HCT116 (cell line): ENCODE data around the gene C17orf67. TPM values are rescaled to one million over a fixed set of nuclear protein-coding genes. Genes with fewer than 3 reads are reported as not detected.

Experiments used
- ATAC-seq: fragments of 200-7000 bp; cut with Tn5 transposase; 2 replicates; pipeline ENCODE4 v1.9.1; 2020; ENCODE audit warnings: mild to moderate bottlenecking, moderate library complexity
- BruUV-seq: library from RNA; stranded (reverse); fragments of 400-500 nt; replicated peaks from 2 replicates; lab custom pipeline; 2021; lab: Mats Ljungman, UMichigan
- CTCF ChIA-PET: fragments of 300-600 bp; sonication (Branson Sonifier 250); formaldehyde crosslinking; loops from one replicate; lab custom pipeline; 2021; ENCODE audit warnings: antibody characterized with exemption; lab: Charles Lee
- POLR2A ChIA-PET: fragments of 300-600, 350-600 bp; sonication (Branson Sonifier 250); formaldehyde crosslinking; loops from one replicate; lab custom pipeline; 2021; ENCODE audit warnings: antibody characterized with exemption; lab: Charles Lee
- RAD21 ChIA-PET, 2 experiments: fragments of 300-600 bp; sonication (Branson Sonifier 250); formaldehyde crosslinking; loops; one replicate each; lab custom pipeline; 2023; ENCODE audit warnings: low total read pairs in 2 of 2; ENCODE audit not compliant: uncharacterized antibody in 2 of 2, unreplicated experiment in 2 of 2, low non-redundant PET in 1 of 2; lab: Charles Lee
- DNase-seq: peaks from one replicate; pipeline ENCODE4 v3.0.0-alpha.2; 2010; ENCODE audit warnings: low read depth, low spot score
- H2AFZ ChIP-seq: fragments of 200-600 bp; shearing (Covaris generic), sonication (generic); 2 replicates; pipeline ENCODE4 v1.6.1; 2017; ENCODE audit warnings: low read depth, mixed run types, mixed read lengths, antibody characterized with exemption, low read length; ENCODE audit not compliant: poor library complexity, severe bottlenecking
- H3K27ac ChIP-seq: 2 replicates; pipeline ENCODE4 v1.5.1; 2012; ENCODE audit warnings: low read depth, low read length
- H3K27me3 ChIP-seq: fragments of 200-600 bp; sonication (generic); 2 replicates; pipeline ENCODE4 v1.6.1; 2016; ENCODE audit warnings: mixed run types, low read length, mixed read lengths; ENCODE audit not compliant: insufficient read depth
- H3K36me3 ChIP-seq, 2 experiments: fragments of 200-500 bp in 1 of 2; fragments of 200-600 bp in 1 of 2; sonication (Bioruptor generic) in 1 of 2; sonication (generic) in 1 of 2; 2 replicates each; pipeline versions ENCODE4 v1.5.1 to v1.6.1; 2014 to 2016; ENCODE audit warnings: low read length in 2 of 2, inconsistent platforms in 1 of 2, mixed read lengths in 1 of 2, mixed run types in 1 of 2; ENCODE audit not compliant: insufficient read depth in 2 of 2, control insufficient read depth in 1 of 2
- H3K4me1 ChIP-seq, 2 experiments: fragments of 200-600 bp in 1 of 2; sonication (generic) in 1 of 2; 2 replicates each; pipeline versions ENCODE4 v1.5.1 to v1.6.1; 2012 to 2017; ENCODE audit warnings: low read length in 2 of 2, inconsistent platforms in 1 of 2, mild to moderate bottlenecking in 1 of 2, mixed read lengths in 1 of 2, mixed run types in 1 of 2, moderate library complexity in 1 of 2; ENCODE audit not compliant: insufficient read depth in 2 of 2, control insufficient read depth in 1 of 2
- H3K4me2 ChIP-seq: fragments of 200-600 bp; sonication (generic); 2 replicates; pipeline ENCODE4 v1.6.1; 2017; ENCODE audit warnings: mixed run types, low read length, mixed read lengths
- H3K4me3 ChIP-seq, 2 experiments: fragments of 200-600 bp in 1 of 2; sonication (generic) in 1 of 2; replicated peaks in 1 of 2; 2 replicates each; pipeline ENCODE4 v1.5.1; 2011 to 2016; ENCODE audit warnings: low read length in 2 of 2, control low read depth in 1 of 2, low read depth in 1 of 2, mild to moderate bottlenecking in 1 of 2, mixed read lengths in 1 of 2, mixed run types in 1 of 2
- H3K79me2 ChIP-seq: fragments of 200-600 bp; sonication (generic); 2 replicates; pipeline ENCODE4 v1.6.1; 2017; ENCODE audit warnings: mild to moderate bottlenecking, mixed run types, low read length, moderate library complexity, mixed read lengths; ENCODE audit not compliant: insufficient read depth
- H3K9ac ChIP-seq: fragments of 200-600 bp; sonication (generic); 2 replicates; pipeline ENCODE4 v1.6.1; 2016; ENCODE audit warnings: low read length, mixed read lengths
- H3K9me2 ChIP-seq: fragments of 200-600 bp; sonication (generic), shearing (Covaris generic); 2 replicates; pipeline ENCODE4 v1.6.1; 2017; ENCODE audit warnings: mixed run types, mild to moderate bottlenecking, moderate library complexity; ENCODE audit not compliant: insufficient read depth
- H3K9me3 ChIP-seq, 2 experiments: fragments of 200-500 bp in 1 of 2; fragments of 200-600 bp in 1 of 2; sonication (Bioruptor generic) in 1 of 2; sonication (generic) in 1 of 2; 2 replicates each; pipeline ENCODE4 v1.6.1; 2014 to 2017; ENCODE audit warnings: low read length in 2 of 2, mixed read lengths in 2 of 2, inconsistent platforms in 1 of 2, low read depth in 1 of 2, mild to moderate bottlenecking in 1 of 2, mixed run types in 1 of 2, moderate library complexity in 1 of 2; ENCODE audit not compliant: control insufficient read depth in 1 of 2, insufficient read depth in 1 of 2
- H4K20me1 ChIP-seq: fragments of 200-600 bp; sonication (generic), shearing (Covaris generic); 2 replicates; pipeline ENCODE4 v1.6.1; 2017; ENCODE audit warnings: mixed run types, mild to moderate bottlenecking, moderate library complexity; ENCODE audit not compliant: insufficient read depth
- CBX3 ChIP-seq: IDR thresholded peaks from 2 replicates; pipeline ENCODE4 v1.6.1; 2012; ENCODE audit warnings: low read depth
- CEBPB ChIP-seq: IDR thresholded peaks from 2 replicates; pipeline ENCODE4 v1.6.1; 2012; ENCODE audit warnings: low read depth
- EGR1 ChIP-seq: IDR thresholded peaks from 2 replicates; pipeline ENCODE4 v1.6.1; 2012; ENCODE audit warnings: low read depth
- ELF1 ChIP-seq: IDR thresholded peaks from 2 replicates; pipeline ENCODE4 v1.6.1; 2012; ENCODE audit warnings: low read depth, borderline replicate concordance
- EZH2 ChIP-seq: fragments of 200-600 bp; sonication (generic); IDR thresholded peaks from 2 replicates; pipeline ENCODE4 v1.6.1; 2017; ENCODE audit warnings: antibody characterized with exemption, mixed run types
- EZH2phosphoT487 ChIP-seq: fragments of 200-600 bp; IDR thresholded peaks from 2 replicates; pipeline ENCODE4 v1.6.1; 2018; ENCODE audit warnings: antibody characterized with exemption, borderline replicate concordance
- FOSL1 ChIP-seq: IDR thresholded peaks from 2 replicates; pipeline ENCODE4 v1.6.1; 2012; ENCODE audit warnings: low read depth
- MAX ChIP-seq: IDR thresholded peaks from 2 replicates; pipeline ENCODE4 v1.6.1; 2012
- POLR2A ChIP-seq: IDR thresholded peaks from 2 replicates; pipeline ENCODE4 v1.7.0; 2011; ENCODE audit warnings: borderline replicate concordance; ENCODE audit not compliant: insufficient read depth, insufficient read length; ENCODE audit errors: extremely low read depth
- POLR2AphosphoS5 ChIP-seq: IDR thresholded peaks from 2 replicates; pipeline ENCODE4 v1.6.1; 2011; ENCODE audit warnings: mild to moderate bottlenecking, low read depth, low read length, moderate library complexity
- RAD21 ChIP-seq: IDR thresholded peaks from 2 replicates; pipeline ENCODE4 v1.6.1; 2012; ENCODE audit warnings: low read depth, mild to moderate bottlenecking
- REST ChIP-seq: IDR thresholded peaks from 2 replicates; pipeline ENCODE4 v1.6.1; 2012; ENCODE audit warnings: low read depth
- SIN3A ChIP-seq: IDR thresholded peaks from 2 replicates; pipeline ENCODE4 v1.6.1; 2012; ENCODE audit warnings: low read depth
- SP1 ChIP-seq: IDR thresholded peaks from 2 replicates; pipeline ENCODE4 v1.6.1; 2012; ENCODE audit warnings: low read depth
- SRF ChIP-seq: IDR thresholded peaks from 2 replicates; pipeline ENCODE4 v1.6.1; 2012; ENCODE audit warnings: low read depth
- TCF7L2 ChIP-seq: IDR thresholded peaks from 2 replicates; pipeline ENCODE4 v1.7.0; 2011; ENCODE audit warnings: borderline replicate concordance, inconsistent platforms; ENCODE audit not compliant: insufficient read depth, insufficient read length; ENCODE audit errors: extremely low read depth
- YY1 ChIP-seq: IDR thresholded peaks from 2 replicates; pipeline ENCODE4 v1.6.1; 2011; ENCODE audit warnings: low read length, low read depth, moderate library complexity, mild to moderate bottlenecking; ENCODE audit not compliant: insufficient replicate concordance; ENCODE audit errors: extremely low read depth
- ZFX ChIP-seq: fragments of 450-650 bp; IDR thresholded peaks from 2 replicates; pipeline ENCODE4 v1.6.1; 2017
- ZNF274 ChIP-seq: fragments of 200-500 bp; sonication (Bioruptor generic); IDR thresholded peaks from 2 replicates; pipeline ENCODE4 v1.6.1; 2014; ENCODE audit warnings: mild to moderate bottlenecking, low read depth, low read length, inconsistent platforms
- intact Hi-C: fragments of 100-400 bp; cut with micrococcal nuclease; formaldehyde crosslinking; loops from 2 replicates; pipeline ENCODE4 v1.10.0; 2022
- total RNA-seq: library from RNA; stranded (reverse); gene quantifications from one replicate; pipeline ENCODE4 v1.2.1, GENCODE V29; 2021; ENCODE audit not compliant: unreplicated experiment

Gene C17orf67
- total RNA-seq, 1 experiment from 2014 or later: 0.84 TPM

- no peak overlapping the region for H3K9ac ChIP-seq
- POLR2A ChIA-PET: no interaction called here
- no peaks in the 10 kb centered on the region for H4K20me1 ChIP-seq
- no TSS peak for BruUV-seq
- H3K4me2 ChIP-seq: no peak overlapping the region
- intact Hi-C loops: no loop called here
- no peak overlapping the region for H2AFZ ChIP-seq
- H3K4me1 ChIP-seq: no peaks in the 10 kb centered on the region
- H3K4me3 ChIP-seq: no peak overlapping the region
- CTCF ChIA-PET: no interaction called here
- TF ChIP-seq ZFX (no peak), POLR2AphosphoS5 (no peak), TCF7L2 (no peak), FOSL1 (no peak), REST (no peak), YY1 (no peak), SIN3A (no peak), CBX3 (no peak), EGR1 (no peak), SP1 (no peak), RAD21 (no peak), POLR2A (no peak), EZH2phosphoT487 (no peak), MAX (no peak), EZH2 (no peak), ELF1 (no peak), SRF (no peak), CEBPB (no peak), ZNF274 (no peak)
- RAD21 ChIA-PET: no interaction called here
- no peaks in the 10 kb centered on the region for H3K9me3 ChIP-seq
- no peaks in the 10 kb centered on the region for H3K79me2 ChIP-seq
- no peaks in the 10 kb centered on the region for H3K9me2 ChIP-seq
- ATAC-seq (no peak), DNase-seq (no peak)
- no peak overlapping the region for H3K27ac ChIP-seq
- H3K36me3 ChIP-seq: no peaks in the 10 kb centered on the region
- no peaks in the 10 kb centered on the region for H3K27me3 ChIP-seq
Measured at GRCh38 chr17:56880133-56880532, 46.4 kb upstream of the C17orf67 start.
